Astrocyte (in vitro differentiated cells and primary cell): ENCODE results near the gene RBBP7.

Source experiments
- CTCF ChIP-seq: IDR thresholded peaks from 2 replicates; pipeline ENCODE4 v1.5.1; 2011; ENCODE audit warnings: low read depth, mild to moderate bottlenecking, inconsistent platforms, low read length, moderate library complexity; ENCODE audit not compliant: insufficient read depth
- EZH2 ChIP-seq: IDR thresholded peaks from 2 replicates; pipeline ENCODE4 v1.6.1; 2012; ENCODE audit warnings: mild to moderate bottlenecking, low read length, inconsistent platforms; ENCODE audit not compliant: insufficient read depth

GRCh38 chrX:16917120-16917519, 47.0 kb upstream of the RBBP7 start:
- TF ChIP-seq CTCF, result no peak
- no peak for TF ChIP-seq EZH2
